Epithelial cell of proximal tubule (primary cell): ENCODE measurements around the gene PRR3. TPM values are rescaled to one million over a fixed set of nuclear protein-coding genes. Genes with fewer than 3 reads are reported as not detected.
"Not testable (repeated sequence)": the region's sequence is repeated elsewhere in the genome, so short reads cannot be mapped to it uniquely, and the experiment has no call there.

ENCODE experiments used
- DNase-seq: peaks from one replicate; pipeline ENCODE4 v3.0.0-alpha.2; 2011; ENCODE audit warnings: low read depth
- H3K4me3 ChIP-seq: 2 replicates; pipeline ENCODE4 v1.5.1; 2011; ENCODE audit warnings: low read depth, mild to moderate bottlenecking, low read length
- CTCF ChIP-seq: conservative IDR thresholded peaks from 2 replicates; pipeline ENCODE4 v1.5.1; 2012; ENCODE audit warnings: low read depth, mild to moderate bottlenecking, low read length
- total RNA-seq: library from RNA; depleted of rRNA; stranded (reverse); fragments of >200 nt; gene quantifications from 2 replicates; pipeline ENCODE4 v1.2.3, GENCODE V29; 2015

Gene PRR3
- total RNA-seq, 1 donor from 2014 or later: 4.6 TPM

- peak; percentile 77 for TF ChIP-seq CTCF
- not testable (repeated sequence) for DNase-seq, H3K4me3 ChIP-seq
Observed at GRCh38 chr6:30597315-30598144, 40.4 kb downstream of the PRR3 start.

- no peak for TF ChIP-seq CTCF
- H3K4me3 ChIP-seq: no peak overlapping the region
- DNase-seq: no peak
Observed at GRCh38 chr6:30598912-30599624, 42.0 kb downstream of the PRR3 start.

GRCh38 chr6:30599625-30600324 lies 42.7 kb downstream of the PRR3 start:
- no peak overlapping the region for H3K4me3 ChIP-seq
- no peak for DNase-seq
- no peak for TF ChIP-seq CTCF

- H3K4me3 ChIP-seq: no peak overlapping the region
- DNase-seq: no peak
- no peak for TF ChIP-seq CTCF
Observed at GRCh38 chr6:30600451-30600961, 43.4 kb downstream of the PRR3 start.

- no peak for DNase-seq
- no peak for TF ChIP-seq CTCF
- no peak overlapping the region for H3K4me3 ChIP-seq
Observed at GRCh38 chr6:30601436-30601814, 44.3 kb downstream of the PRR3 start.

- DNase-seq: no peak
- TF ChIP-seq CTCF: no peak
Observed at GRCh38 chr6:30601815-30602641, 44.9 kb downstream of the PRR3 start.

More at GRCh38 chr6:30601815-30602641, 44.9 kb downstream of the PRR3 start:
- no peak overlapping the region for H3K4me3 ChIP-seq
